Kidney (tissue), 14 donors: ENCODE measurements around the gene COL3A1. TPM values are rescaled to one million over a fixed set of nuclear protein-coding genes. Genes with fewer than 3 reads are reported as not detected.

Experiments
- DNase-seq, 5 donors: peaks; one replicate each; pipeline ENCODE4 v3.0.0-alpha.2; 2013 to 2020
- FAIRE-seq: peaks from 2 replicates; lab custom pipeline; 2012; peaks lifted over from hg19 to GRCh38; lab: Jason Lieb, UNC
- H3K27ac ChIP-seq, 2 donors: one replicate each; pipeline ENCODE4 v1.7.0; 2013; ENCODE audit warnings: low read depth in 2 of 2, low read length in 2 of 2, inconsistent platforms in 1 of 2
- H3K27me3 ChIP-seq: one replicate; pipeline ENCODE4 v1.7.1; 2013; ENCODE audit warnings: low read length, inconsistent platforms; ENCODE audit not compliant: control insufficient read depth, insufficient read depth
- H3K36me3 ChIP-seq, 3 donors: one replicate each; pipeline versions ENCODE4 v1.7.0 to v1.7.1; 2013; ENCODE audit warnings: low read length in 3 of 3, control low read depth in 1 of 3, inconsistent platforms in 1 of 3; ENCODE audit not compliant: insufficient read depth in 3 of 3, control insufficient read depth in 2 of 3
- H3K4me1 ChIP-seq, 3 donors: one replicate each; pipeline versions ENCODE4 v1.7.0 to v1.7.1; 2013; ENCODE audit warnings: low read length in 3 of 3, inconsistent platforms in 1 of 3, low read depth in 1 of 3; ENCODE audit not compliant: control insufficient read depth in 2 of 3, insufficient read depth in 2 of 3
- H3K4me3 ChIP-seq, 3 donors: one replicate each; pipeline versions ENCODE4 v1.7.0 to v1.8.1; 2013; ENCODE audit warnings: low read length in 3 of 3, control low read depth in 1 of 3, inconsistent platforms in 1 of 3
- H3K9ac ChIP-seq, 3 donors: one replicate each; pipeline versions ENCODE4 v1.7.0 to v1.7.1; 2013; ENCODE audit warnings: low read length in 3 of 3, control low read depth in 1 of 3, inconsistent platforms in 1 of 3
- H3K9me3 ChIP-seq, 3 donors: one replicate each; pipeline versions ENCODE4 v1.7.0 to v1.7.1; 2013; ENCODE audit warnings: low read length in 3 of 3, control low read depth in 1 of 3, inconsistent platforms in 1 of 3; ENCODE audit not compliant: control insufficient read depth in 2 of 3, insufficient read depth in 1 of 3
- intact Hi-C: fragments of 100-400 bp; cut with DNase I; formaldehyde crosslinking; loops from one replicate; pipeline ENCODE4 v1.11.1; 2022
- polyA plus RNA-seq: library from polyadenylated mRNA; stranded (reverse); fragments of 350-450 nt; fragmentation: Illumina TruSeq; extraction: RNeasy Lipid Tissue Mini Kit (QIAGEN cat#74804); gene quantifications from one replicate; pipeline ENCODE4 v1.2.3, GENCODE V29; 2014; ENCODE audit warnings: low read depth, low replicate concordance; ENCODE audit not compliant: insufficient read depth
- total RNA-seq: library from RNA; stranded (reverse); fragmentation: NEBNext Ultra II Directional; extraction: Animal tissue kit (Norgen Biotek cat#: 25700); gene quantifications from one replicate; pipeline ENCODE4 v1.2.1, GENCODE V29; 2021
- TF ChIP-seq, protein P1 (sequence below): IDR thresholded peaks from 3 replicates; pipeline ENCODE4 v1.5.1; 2012; ENCODE audit warnings: mild to moderate bottlenecking, moderate library complexity, borderline replicate concordance; ENCODE audit not compliant: insufficient read depth; ENCODE audit errors: extremely low read depth
- donor health status: control.
- donor health status: control.
- donor health status: control.
- donor health status: control.
- donor health status: control.
- donor health status: DM: yes; HTN: yes; CAD: no.
- donor health status: Normal renal cell carcinoma (clear cell type).

COL3A1 gene
- total and polyA plus RNA-seq, 2 donors from 2014 or later = 32.2 to 138 TPM

- intact Hi-C loops = no loop called here
Observed at GRCh38 chr2:188970211-188970610, 4.0 kb upstream of the COL3A1 start.

GRCh38 chr2:188971432-188971861, 2.7 kb upstream of the COL3A1 start:
- no peak for FAIRE-seq
- no peak overlapping the region for H3K4me3 ChIP-seq
- H3K9me3 ChIP-seq = no peaks in the 10 kb centered on the region
- intact Hi-C loops = no loop called here
- no peak for DNase-seq
- H3K27me3 ChIP-seq = no peaks in the 10 kb centered on the region
- no peaks in the 10 kb centered on the region for H3K4me1 ChIP-seq
- H3K27ac ChIP-seq = no peak overlapping the region
- H3K9ac ChIP-seq = no peak overlapping the region
- no peaks in the 10 kb centered on the region for H3K36me3 ChIP-seq
- TF ChIP-seq, protein P1, sequence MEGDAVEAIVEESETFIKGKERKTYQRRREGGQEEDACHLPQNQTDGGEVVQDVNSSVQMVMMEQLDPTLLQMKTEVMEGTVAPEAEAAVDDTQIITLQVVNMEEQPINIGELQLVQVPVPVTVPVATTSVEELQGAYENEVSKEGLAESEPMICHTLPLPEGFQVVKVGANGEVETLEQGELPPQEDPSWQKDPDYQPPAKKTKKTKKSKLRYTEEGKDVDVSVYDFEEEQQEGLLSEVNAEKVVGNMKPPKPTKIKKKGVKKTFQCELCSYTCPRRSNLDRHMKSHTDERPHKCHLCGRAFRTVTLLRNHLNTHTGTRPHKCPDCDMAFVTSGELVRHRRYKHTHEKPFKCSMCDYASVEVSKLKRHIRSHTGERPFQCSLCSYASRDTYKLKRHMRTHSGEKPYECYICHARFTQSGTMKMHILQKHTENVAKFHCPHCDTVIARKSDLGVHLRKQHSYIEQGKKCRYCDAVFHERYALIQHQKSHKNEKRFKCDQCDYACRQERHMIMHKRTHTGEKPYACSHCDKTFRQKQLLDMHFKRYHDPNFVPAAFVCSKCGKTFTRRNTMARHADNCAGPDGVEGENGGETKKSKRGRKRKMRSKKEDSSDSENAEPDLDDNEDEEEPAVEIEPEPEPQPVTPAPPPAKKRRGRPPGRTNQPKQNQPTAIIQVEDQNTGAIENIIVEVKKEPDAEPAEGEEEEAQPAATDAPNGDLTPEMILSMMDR = no peak

More at GRCh38 chr2:188970211-188970610, 4.0 kb upstream of the COL3A1 start:
- DNase-seq (peak in 2 of 5 donors; percentile 29 to 53), FAIRE-seq (no peak)
- H3K36me3 ChIP-seq = no peaks in the 10 kb centered on the region
- no peak overlapping the region for H3K27ac ChIP-seq
- H3K27me3 ChIP-seq = no peaks in the 10 kb centered on the region
- H3K9me3 ChIP-seq = no peaks in the 10 kb centered on the region
- no peak overlapping the region for H3K4me3 ChIP-seq
- TF ChIP-seq, protein P1 = no peak
- no peak overlapping the region for H3K9ac ChIP-seq
- H3K4me1 ChIP-seq = no peaks in the 10 kb centered on the region

- intact Hi-C loops = no loop called here
- Histone ChIP-seq H3K9ac (peak overlapping the region in 1 of 3 donors; percentile 19), H3K4me1 (no peaks in the 10 kb centered on the region), H3K27ac (no peak overlapping the region), H3K4me3 (peak overlapping the region in 2 of 3 donors; percentile 33 to 90), H3K27me3 (no peaks in the 10 kb centered on the region), H3K36me3 (no peaks in the 10 kb centered on the region), H3K9me3 (no peaks in the 10 kb centered on the region)
- peak in 1 of 5 donors; percentile 19 for DNase-seq
- no peak for FAIRE-seq
- TF ChIP-seq, protein P1 = no peak
Observed at GRCh38 chr2:188973641-188974040, 532 bp upstream of the COL3A1 start.

GRCh38 chr2:188975497-188976102, 1.4 kb downstream of the COL3A1 start:
- H3K36me3 ChIP-seq = no peaks in the 10 kb centered on the region
- intact Hi-C loops = no loop called here
- H3K4me1 ChIP-seq = no peaks in the 10 kb centered on the region
- DNase-seq (peak in 4 of 5 donors; percentile 21 to 92 (median 47)), FAIRE-seq (no peak)
- peak overlapping the region; percentile 33 to 90 (median 62) for H3K4me3 ChIP-seq
- peak overlapping the region; percentile 3 to 35 for H3K27ac ChIP-seq
- H3K27me3 ChIP-seq = no peaks in the 10 kb centered on the region
- TF ChIP-seq, protein P1 = no peak
- H3K9ac ChIP-seq = peak overlapping the region in 1 of 3 donors; percentile 92
- no peaks in the 10 kb centered on the region for H3K9me3 ChIP-seq
